Progenitor cell of endocrine pancreas (in vitro differentiated cells): Measurements from ENCODE around the gene L3MBTL3. TPM values are rescaled to one million over a fixed set of nuclear protein-coding genes. Genes with fewer than 3 reads are reported as not detected.

ENCODE experiments used
- DNase-seq: peaks from one replicate; pipeline ENCODE4 v3.0.0; 2021; ENCODE audit warnings: low spot score; ENCODE audit not compliant: unreplicated experiment
- H3K27ac Mint-ChIP-seq: 2 replicates; pipeline ENCODE4 v1.8.0; 2021; ENCODE audit warnings: mild to moderate bottlenecking, moderate library complexity, mixed read lengths
- H3K27me3 Mint-ChIP-seq: 2 replicates; pipeline ENCODE4 v1.8.0; 2021; ENCODE audit warnings: mixed read lengths
- H3K36me3 Mint-ChIP-seq: 2 replicates; pipeline ENCODE4 v1.8.0; 2022; ENCODE audit warnings: mixed read lengths; ENCODE audit not compliant: insufficient read depth
- H3K4me1 Mint-ChIP-seq: 2 replicates; pipeline ENCODE4 v1.8.0; 2021; ENCODE audit warnings: low read depth, mixed read lengths
- H3K4me3 Mint-ChIP-seq: 2 replicates; pipeline ENCODE4 v1.8.0; 2021; ENCODE audit warnings: low read depth, mild to moderate bottlenecking, moderate library complexity, mixed read lengths
- H3K9me3 Mint-ChIP-seq: 2 replicates; pipeline ENCODE4 v1.8.0; 2021; ENCODE audit warnings: low read depth, mixed read lengths
- CTCF ChIP-seq: fragments of 200-600 bp; sonication (generic); IDR thresholded peaks from one replicate; pipeline ENCODE4 v1.5.0; 2021; ENCODE audit warnings: antibody characterized with exemption, mild to moderate bottlenecking; ENCODE audit not compliant: unreplicated experiment
- total RNA-seq: library from RNA; stranded (reverse); gene quantifications from 2 replicates; pipeline ENCODE4 v1.2.1, GENCODE V29; 2021

The L3MBTL3 gene
- total RNA-seq, 1 donor from 2014 or later: 30.3 TPM

- Mint-ChIP-seq H3K27me3 (no peaks in the 10 kb centered on the region), H3K4me3 (no peak overlapping the region), H3K27ac (no peak overlapping the region), H3K9me3 (no peaks in the 10 kb centered on the region), H3K36me3 (peaks cover 5% of the 10 kb centered on the region), H3K4me1 (no peaks in the 10 kb centered on the region)
- no peak for TF ChIP-seq CTCF
- DNase-seq: no peak
Measured at GRCh38 chr6:130119211-130119610, 100.8 kb downstream of the L3MBTL3 start.

- Mint-ChIP-seq H3K9me3 (no peaks in the 10 kb centered on the region), H3K27ac (no peak overlapping the region), H3K27me3 (no peaks in the 10 kb centered on the region), H3K36me3 (peaks cover 8% of the 10 kb centered on the region), H3K4me1 (no peaks in the 10 kb centered on the region), H3K4me3 (no peak overlapping the region)
- DNase-seq: no peak
- TF ChIP-seq CTCF: no peak
Measured at GRCh38 chr6:130120731-130121130, 102.3 kb downstream of the L3MBTL3 start.

- no peak overlapping the region for H3K27ac Mint-ChIP-seq
- DNase-seq: no peak
- peaks cover 6% of the 10 kb centered on the region for H3K36me3 Mint-ChIP-seq
- H3K4me3 Mint-ChIP-seq: no peak overlapping the region
- no peaks in the 10 kb centered on the region for H3K4me1 Mint-ChIP-seq
- no peaks in the 10 kb centered on the region for H3K9me3 Mint-ChIP-seq
- no peak for TF ChIP-seq CTCF
- no peaks in the 10 kb centered on the region for H3K27me3 Mint-ChIP-seq
Measured at GRCh38 chr6:130122243-130122642, 103.9 kb downstream of the L3MBTL3 start.

DNA sequence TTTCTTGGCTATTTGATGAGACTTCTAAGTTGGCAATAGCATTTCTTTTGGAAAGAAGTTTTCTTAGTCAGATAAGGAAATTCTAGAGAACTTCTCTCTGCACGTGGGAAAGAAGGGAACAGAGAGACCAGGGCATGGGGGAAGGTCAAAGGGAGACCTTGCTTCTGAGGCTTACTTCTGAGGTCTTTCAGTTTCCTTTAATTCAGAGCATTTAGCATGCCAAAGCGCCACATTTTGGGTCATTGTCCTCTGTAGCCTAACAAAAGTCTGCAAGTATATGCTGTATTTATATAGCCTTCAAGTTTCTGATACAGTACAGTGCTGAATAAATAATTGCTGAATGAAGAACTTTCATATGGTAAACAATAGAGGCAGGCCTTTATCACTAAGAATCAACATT lies 108.8 kb downstream of the L3MBTL3 start:
- TF ChIP-seq CTCF: no peak
- no peak overlapping the region for H3K27ac Mint-ChIP-seq
- no peak overlapping the region for H3K4me3 Mint-ChIP-seq
- H3K27me3 Mint-ChIP-seq: peaks cover 16% of the 10 kb centered on the region
- peaks cover 6% of the 10 kb centered on the region for H3K36me3 Mint-ChIP-seq
- DNase-seq: no peak
- no peaks in the 10 kb centered on the region for H3K4me1 Mint-ChIP-seq
- H3K9me3 Mint-ChIP-seq: no peaks in the 10 kb centered on the region

DNA sequence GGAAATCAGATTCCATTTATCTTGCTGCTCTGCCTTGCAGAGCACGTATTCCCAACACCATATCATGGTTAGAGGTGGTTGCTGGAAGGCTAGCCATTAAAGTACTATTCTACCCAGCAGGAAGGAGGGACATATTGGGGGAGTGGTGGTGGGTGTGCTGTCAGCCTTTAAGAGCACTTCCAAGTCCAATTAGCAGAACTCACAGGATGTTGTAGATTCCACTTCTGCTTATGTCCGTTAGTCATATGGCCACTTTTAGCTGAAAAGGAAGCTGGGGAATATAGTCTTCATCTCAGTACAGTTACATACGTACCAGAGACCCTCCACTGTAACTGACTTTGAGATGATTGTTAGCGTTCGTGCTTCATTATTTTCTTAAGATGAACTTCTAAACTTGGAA lies 109.9 kb downstream of the L3MBTL3 start:
- DNase-seq: no peak
- Mint-ChIP-seq H3K4me3 (no peak overlapping the region), H3K36me3 (peaks cover 8% of the 10 kb centered on the region), H3K27ac (no peak overlapping the region), H3K9me3 (no peaks in the 10 kb centered on the region), H3K27me3 (peaks cover 23% of the 10 kb centered on the region), H3K4me1 (no peaks in the 10 kb centered on the region)
- TF ChIP-seq CTCF: no peak
